ENCODE measurements around the gene WIPF3. TPM values are rescaled to one million over a fixed set of nuclear protein-coding genes. Genes with fewer than 3 reads are reported as not detected.

Gene WIPF3
- total and polyA plus RNA-seq, 2 donors (not counting 1 experiment from before 2014, with no cell fraction given) = not detected

DNA sequence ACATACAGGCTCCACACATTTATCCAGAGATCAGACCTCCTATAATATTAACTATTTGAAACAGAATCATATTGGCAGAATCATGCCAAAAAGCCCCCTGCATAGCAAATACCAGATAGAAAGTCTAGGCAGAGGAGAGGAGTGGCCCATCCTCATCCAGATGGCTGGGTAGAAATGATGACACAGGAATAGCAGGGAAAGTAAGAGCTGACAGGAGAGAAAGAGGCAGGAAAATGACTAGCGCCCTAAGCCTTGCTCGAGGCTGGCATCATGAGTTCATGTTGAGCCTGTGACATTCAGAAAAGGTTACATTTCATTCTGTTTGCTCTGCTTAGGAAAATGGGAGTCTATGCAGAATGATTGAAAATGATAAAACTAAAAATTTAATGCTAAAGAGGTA, 27.6 kb downstream of the WIPF3 start:
- 92% methylated on average over 2 of the region's 2 CpGs for WGBS (ENCODE audit: insufficient coverage)
- Histone ChIP-seq H3K79me2 (ENCODE audit: control insufficient read depth, insufficient read depth, low read length) (no peaks in the 10 kb centered on the region), H3K4me1 (ENCODE audit: control insufficient read depth in 2 of 2, insufficient read depth in 2 of 2, low read length in 2 of 2) (no peaks in the 10 kb centered on the region), H3K4me2 (replicated peaks; ENCODE audit: low read depth, low read length, poor library complexity, severe bottlenecking) (no peak overlapping the region), H3K36me3 (replicated peaks in 1 of 2; ENCODE audit: control extremely low read depth in 1 of 2, control insufficient read depth in 1 of 2, extremely low read depth in 1 of 2, insufficient read depth in 2 of 2, low read length in 1 of 2) (no peaks in the 10 kb centered on the region), H3K9me3 (ENCODE audit: control extremely low read depth in 1 of 3, control insufficient read depth in 2 of 3, insufficient read depth in 1 of 3, low read length in 2 of 3) (no peaks in the 10 kb centered on the region), H3K27ac (ENCODE audit: low read length in 2 of 2) (no peak overlapping the region), H3K27me3 (replicated peaks in 1 of 4; ENCODE audit: control extremely low read depth in 1 of 4, control insufficient read depth in 3 of 4, insufficient read depth in 4 of 4, low read length in 3 of 4) (peaks cover 0 to 6% (median 0%) of the 10 kb centered on the region in 4 experiments), H3K9ac (ENCODE audit: low read length) (no peak overlapping the region), H4K20me1 (ENCODE audit: control insufficient read depth, insufficient read depth, low read length, poor library complexity, severe bottlenecking) (no peaks in the 10 kb centered on the region), H3K4me3 (ENCODE audit: control extremely low read depth in 1 of 5, extremely low read depth in 1 of 5, insufficient read depth in 1 of 5, low read depth in 2 of 5, low read length in 4 of 5) (no peak overlapping the region), H2AFZ (ENCODE audit: insufficient read depth, low read depth, low read length, poor library complexity, severe bottlenecking) (no peak overlapping the region)
- DNase-seq (no peak), ATAC-seq (ENCODE audit: low read depth) (no peak)
- POLR2A ChIA-PET = no interaction called here
- intact Hi-C loops (cut with micrococcal nuclease) = no loop called here
- CTCF ChIA-PET = no interaction called here
- Mint-ChIP-seq H3K4me3 (no peak overlapping the region), H3K9me3 (ENCODE audit: insufficient read depth) (peaks cover 3% of the 10 kb centered on the region), H3K27me3 (peaks cover 25% of the 10 kb centered on the region), H3K4me1 (no peaks in the 10 kb centered on the region), H3K27ac (no peak overlapping the region)
- TF ChIP-seq EZH2 (IDR thresholded peaks at IDR 0.05; ENCODE audit: borderline replicate concordance, insufficient read depth, low read depth, low read length, poor library complexity, severe bottlenecking) = no peak
- TF ChIP-seq, protein P1, sequence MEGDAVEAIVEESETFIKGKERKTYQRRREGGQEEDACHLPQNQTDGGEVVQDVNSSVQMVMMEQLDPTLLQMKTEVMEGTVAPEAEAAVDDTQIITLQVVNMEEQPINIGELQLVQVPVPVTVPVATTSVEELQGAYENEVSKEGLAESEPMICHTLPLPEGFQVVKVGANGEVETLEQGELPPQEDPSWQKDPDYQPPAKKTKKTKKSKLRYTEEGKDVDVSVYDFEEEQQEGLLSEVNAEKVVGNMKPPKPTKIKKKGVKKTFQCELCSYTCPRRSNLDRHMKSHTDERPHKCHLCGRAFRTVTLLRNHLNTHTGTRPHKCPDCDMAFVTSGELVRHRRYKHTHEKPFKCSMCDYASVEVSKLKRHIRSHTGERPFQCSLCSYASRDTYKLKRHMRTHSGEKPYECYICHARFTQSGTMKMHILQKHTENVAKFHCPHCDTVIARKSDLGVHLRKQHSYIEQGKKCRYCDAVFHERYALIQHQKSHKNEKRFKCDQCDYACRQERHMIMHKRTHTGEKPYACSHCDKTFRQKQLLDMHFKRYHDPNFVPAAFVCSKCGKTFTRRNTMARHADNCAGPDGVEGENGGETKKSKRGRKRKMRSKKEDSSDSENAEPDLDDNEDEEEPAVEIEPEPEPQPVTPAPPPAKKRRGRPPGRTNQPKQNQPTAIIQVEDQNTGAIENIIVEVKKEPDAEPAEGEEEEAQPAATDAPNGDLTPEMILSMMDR (IDR thresholded peaks at IDR 0.05) = no peak

DNA sequence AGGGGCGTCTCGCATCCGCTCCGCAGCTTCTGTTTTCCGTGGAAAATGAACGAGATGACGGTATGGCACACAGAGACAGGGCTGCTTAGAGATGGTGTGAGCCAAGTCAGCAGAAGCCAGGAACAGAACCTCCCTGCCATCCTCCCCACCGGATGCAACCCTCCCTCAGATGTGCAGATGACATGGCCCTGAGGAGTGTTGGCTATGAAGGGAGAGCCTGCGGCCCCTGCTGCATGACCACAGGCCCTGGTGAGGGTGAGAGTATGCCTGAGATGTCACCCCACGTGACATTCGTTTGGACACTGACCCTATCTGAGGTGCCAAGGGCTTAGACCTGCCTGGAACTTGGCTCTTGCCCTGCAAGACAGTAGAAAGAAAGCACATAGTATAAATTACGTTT, 29.4 kb downstream of the WIPF3 start:
- Mint-ChIP-seq H3K9me3 (ENCODE audit: insufficient read depth) (peaks cover 3% of the 10 kb centered on the region), H3K4me1 (no peaks in the 10 kb centered on the region), H3K4me3 (no peak overlapping the region), H3K27me3 (peaks cover 30% of the 10 kb centered on the region), H3K27ac (no peak overlapping the region)
- peaks cover 0 to 6% (median 0%) of the 10 kb centered on the region in 4 experiments for H3K27me3 ChIP-seq (replicated peaks in 1 of 4; ENCODE audit: control extremely low read depth in 1 of 4, control insufficient read depth in 3 of 4, insufficient read depth in 4 of 4, low read length in 3 of 4)
- no peak overlapping the region for H3K4me2 ChIP-seq (replicated peaks; ENCODE audit: low read depth, low read length, poor library complexity, severe bottlenecking)
- no peaks in the 10 kb centered on the region for H3K79me2 ChIP-seq (ENCODE audit: control insufficient read depth, insufficient read depth, low read length)
- H3K9me3 ChIP-seq (ENCODE audit: control extremely low read depth in 1 of 3, control insufficient read depth in 2 of 3, insufficient read depth in 1 of 3, low read length in 2 of 3) = no peaks in the 10 kb centered on the region
- CTCF ChIA-PET = no interaction called here
- no peaks in the 10 kb centered on the region for H3K36me3 ChIP-seq (replicated peaks in 1 of 2; ENCODE audit: control extremely low read depth in 1 of 2, control insufficient read depth in 1 of 2, extremely low read depth in 1 of 2, insufficient read depth in 2 of 2, low read length in 1 of 2)
- no peak for DNase-seq
- intact Hi-C loops (cut with micrococcal nuclease) = no loop called here
- POLR2A ChIA-PET = no interaction called here
- no peak overlapping the region for H3K9ac ChIP-seq (ENCODE audit: low read length)
- no peak overlapping the region for H3K27ac ChIP-seq (ENCODE audit: low read length in 2 of 2)
- ATAC-seq (ENCODE audit: low read depth) = no peak
- H3K4me1 ChIP-seq (ENCODE audit: control insufficient read depth in 2 of 2, insufficient read depth in 2 of 2, low read length in 2 of 2) = no peaks in the 10 kb centered on the region
- TF ChIP-seq, protein P1 (IDR thresholded peaks at IDR 0.05) = no peak
- no peak for TF ChIP-seq EZH2 (IDR thresholded peaks at IDR 0.05; ENCODE audit: borderline replicate concordance, insufficient read depth, low read depth, low read length, poor library complexity, severe bottlenecking)
- H2AFZ ChIP-seq (ENCODE audit: insufficient read depth, low read depth, low read length, poor library complexity, severe bottlenecking) = no peak overlapping the region
- 95% methylated on average over 10 of the region's 12 CpGs for WGBS (ENCODE audit: insufficient coverage)
- H3K4me3 ChIP-seq (ENCODE audit: control extremely low read depth in 1 of 5, extremely low read depth in 1 of 5, insufficient read depth in 1 of 5, low read depth in 2 of 5, low read length in 4 of 5) = no peak overlapping the region
- no peaks in the 10 kb centered on the region for H4K20me1 ChIP-seq (ENCODE audit: control insufficient read depth, insufficient read depth, low read length, poor library complexity, severe bottlenecking)
